ENCODE measurements around the gene JMY.

The JMY gene

DNA sequence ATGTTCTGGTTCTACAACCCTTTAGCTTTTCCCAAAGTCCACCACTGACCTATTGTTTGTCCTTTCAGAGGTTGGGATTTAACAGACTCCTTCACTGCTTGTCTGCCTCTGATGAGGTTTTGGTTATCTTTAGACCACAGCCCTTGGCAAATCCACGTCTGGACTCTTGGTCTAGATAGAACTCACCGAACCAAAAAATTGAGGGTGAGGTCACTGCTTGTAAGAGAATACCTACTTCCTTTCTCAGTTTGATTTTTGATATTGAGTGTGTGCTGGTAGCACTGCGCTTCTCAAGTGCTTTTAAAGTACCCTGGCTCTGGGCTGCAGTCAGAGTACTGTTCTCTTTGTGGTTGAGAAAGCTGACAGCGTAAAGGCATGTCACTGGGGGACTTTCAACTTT is 61.7 kb downstream of the JMY start:
- TF ChIP-seq GATA3 (IDR thresholded peaks at IDR 0.05; ENCODE audit: low read depth, low read length) = no peak
- TF ChIP-seq GATA2 (IDR thresholded peaks at IDR 0.05; ENCODE audit: low read depth, low read length) = no peak

DNA sequence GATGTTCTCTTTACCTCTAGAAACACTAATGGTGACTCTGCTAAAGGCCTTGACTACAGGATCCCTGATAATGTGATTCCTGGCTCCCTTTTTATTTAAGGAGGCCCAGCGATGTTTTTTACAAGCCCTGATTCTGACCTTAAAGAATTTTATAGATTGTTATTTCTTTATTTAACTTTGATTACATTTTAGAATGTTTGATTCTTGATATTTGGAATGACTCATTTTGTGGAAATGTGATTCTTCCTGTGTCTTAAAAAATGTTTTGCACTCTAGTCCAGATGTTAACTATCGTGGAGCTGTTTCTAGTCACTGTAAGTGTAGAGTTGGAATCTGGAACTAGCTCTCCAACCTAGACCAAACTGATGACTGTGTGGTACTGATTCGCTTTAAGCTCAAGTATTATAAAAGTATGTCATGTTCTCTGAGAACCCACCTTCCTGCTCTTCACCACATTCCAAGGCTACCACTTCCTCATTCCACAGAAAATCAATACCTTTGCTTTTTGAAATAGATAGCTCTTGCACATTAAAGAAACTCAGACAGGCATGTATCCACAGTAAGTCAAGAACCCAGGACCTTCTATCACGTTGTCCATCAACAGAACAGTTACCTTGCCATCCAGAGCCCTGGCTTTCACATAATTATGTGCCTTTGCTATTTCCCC is 65.2 kb downstream of the JMY start:
- TF ChIP-seq GATA3 (IDR thresholded peaks at IDR 0.05; ENCODE audit: low read depth, low read length) (no peak), GATA2 (IDR thresholded peaks at IDR 0.05; ENCODE audit: low read depth, low read length) (no peak)

DNA sequence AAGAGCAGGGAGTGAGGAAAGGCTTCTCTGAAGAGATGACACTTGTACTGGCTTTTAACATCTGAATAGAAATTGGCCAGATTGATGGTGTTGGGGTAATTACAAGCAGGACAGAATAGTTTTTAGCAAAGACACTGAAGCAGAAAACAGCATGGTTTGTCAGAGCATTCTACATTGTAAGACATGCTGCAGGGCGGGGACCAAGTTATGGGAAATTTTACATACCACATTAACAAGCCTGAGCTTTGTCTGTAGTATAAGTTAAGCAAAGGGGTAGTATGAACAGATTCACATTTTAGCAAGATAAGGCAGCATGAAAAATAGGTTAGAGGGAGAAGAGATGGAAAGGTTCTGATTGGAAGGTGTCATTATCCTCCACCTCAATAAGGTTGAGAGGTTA is 66.5 kb downstream of the JMY start:
- no peak for TF ChIP-seq GATA3 (IDR thresholded peaks at IDR 0.05; ENCODE audit: low read depth, low read length)
- TF ChIP-seq GATA2 (IDR thresholded peaks at IDR 0.05; ENCODE audit: low read depth, low read length) = no peak

- TF ChIP-seq GATA3 (IDR thresholded peaks at IDR 0.05; ENCODE audit: low read depth, low read length) (no peak), GATA2 (IDR thresholded peaks at IDR 0.05; ENCODE audit: low read depth, low read length) (no peak)
These were observed 69.8 kb downstream of the JMY start for GRCh38 chr5:79305706-79306105.

DNA sequence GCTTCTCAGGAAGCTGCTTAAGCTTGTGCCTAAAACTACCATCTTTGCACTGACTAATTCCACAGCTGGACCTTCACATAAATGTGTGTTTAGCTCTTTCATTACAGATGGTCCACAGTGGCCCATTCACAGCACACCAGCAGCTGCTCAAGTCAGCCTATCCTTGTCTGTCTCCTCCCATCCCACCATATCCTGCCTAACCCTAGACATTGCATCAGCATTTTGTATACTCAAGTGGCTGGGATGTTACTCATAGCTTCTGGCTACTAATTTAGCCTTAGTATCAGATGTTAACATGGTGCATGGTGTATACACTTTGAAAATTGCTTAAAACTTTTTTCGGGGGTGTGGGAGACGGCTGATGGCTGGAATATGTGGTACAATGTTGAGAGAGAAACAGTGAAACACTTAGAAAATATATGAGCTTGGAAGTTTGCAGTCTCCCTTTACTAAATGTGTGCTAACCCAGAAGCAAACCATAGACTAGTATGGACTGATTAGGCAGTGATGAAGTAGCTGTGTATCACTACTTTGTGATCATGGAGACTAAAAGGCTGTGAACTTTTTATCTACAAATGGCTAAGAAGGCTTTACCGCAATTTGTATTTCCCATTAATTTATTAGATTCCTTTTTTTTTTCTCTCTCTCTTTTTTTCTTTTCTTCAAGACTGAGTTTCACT is 83.1 kb downstream of the JMY start:
- no peak for TF ChIP-seq GATA3 (IDR thresholded peaks at IDR 0.05; ENCODE audit: low read depth, low read length)
- no peak for TF ChIP-seq GATA2 (IDR thresholded peaks at IDR 0.05; ENCODE audit: low read depth, low read length)

GRCh38 chr5:79329453-79329852 is 93.5 kb downstream of the JMY start:
- TF ChIP-seq GATA3 (IDR thresholded peaks at IDR 0.05; ENCODE audit: low read depth, low read length) = no peak
- no peak for TF ChIP-seq GATA2 (IDR thresholded peaks at IDR 0.05; ENCODE audit: low read depth, low read length)

DNA sequence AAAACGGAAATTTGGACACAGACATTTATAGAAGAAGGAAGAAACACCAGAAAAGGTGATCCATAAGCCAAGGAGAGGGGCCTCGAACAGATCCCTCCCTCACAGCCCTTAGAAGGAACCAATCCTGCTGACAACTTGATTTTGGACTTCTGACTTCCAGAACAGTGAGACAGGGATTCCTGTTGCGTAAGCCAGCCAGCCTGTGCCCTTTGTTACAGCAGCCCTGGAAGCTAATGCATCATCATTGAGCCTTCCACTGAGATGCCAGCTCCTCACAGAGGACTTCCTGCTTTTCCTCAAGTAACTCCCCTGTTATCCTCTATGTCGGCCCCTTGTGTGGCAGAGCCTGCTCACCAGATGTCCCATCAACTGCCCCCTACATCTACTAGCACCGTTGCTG is 94.1 kb downstream of the JMY start:
- TF ChIP-seq GATA3 (IDR thresholded peaks at IDR 0.05; ENCODE audit: low read depth, low read length) = no peak
- no peak for TF ChIP-seq GATA2 (IDR thresholded peaks at IDR 0.05; ENCODE audit: low read depth, low read length)

- TF ChIP-seq GATA3 (IDR thresholded peaks at IDR 0.05; ENCODE audit: low read depth, low read length) (no peak), GATA2 (IDR thresholded peaks at IDR 0.05; ENCODE audit: low read depth, low read length) (no peak)
These were observed 98.1 kb downstream of the JMY start for GRCh38 chr5:79333852-79334557.

DNA sequence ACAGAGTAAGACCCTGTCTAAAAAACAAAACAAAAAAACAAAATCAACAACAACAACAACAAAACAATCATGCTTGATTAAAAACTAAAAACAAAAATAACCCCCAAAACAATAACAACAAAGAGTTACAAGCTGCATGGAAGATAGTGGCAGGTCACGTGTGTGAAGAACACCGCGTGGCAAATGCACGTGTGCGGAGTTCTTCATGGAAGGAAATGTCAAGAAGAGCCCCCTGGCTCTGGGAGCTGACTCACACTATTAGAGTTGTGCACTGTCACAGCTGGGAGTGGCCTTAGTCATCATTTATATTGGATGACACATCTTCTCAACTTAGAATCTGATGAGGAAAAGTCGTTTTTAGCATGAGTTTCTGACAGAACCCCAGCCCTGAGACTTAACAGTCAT is 110.5 kb downstream of the JMY start:
- TF ChIP-seq GATA2 (IDR thresholded peaks at IDR 0.05; ENCODE audit: low read depth, low read length) (no peak), GATA3 (IDR thresholded peaks at IDR 0.05; ENCODE audit: low read depth, low read length) (no peak)

DNA sequence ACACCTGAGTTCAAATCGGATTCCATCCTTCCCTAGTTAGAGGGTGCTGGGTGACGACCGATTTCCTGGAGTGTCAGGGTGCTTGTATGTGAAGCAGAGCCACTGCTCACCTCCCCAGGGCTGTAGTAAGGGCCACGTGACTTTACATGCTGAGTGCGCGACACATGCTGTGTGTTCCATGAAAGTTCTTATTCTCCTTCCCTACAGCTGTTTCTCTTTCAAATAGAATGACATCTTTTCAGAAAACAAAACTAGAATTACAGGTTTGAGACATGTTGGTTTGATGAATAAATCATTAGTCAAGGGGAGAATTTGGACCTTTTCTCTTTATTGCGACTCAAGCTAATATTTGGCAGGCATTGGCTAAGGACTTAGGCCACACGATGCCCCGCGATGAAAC is 113.1 kb downstream of the JMY start:
- TF ChIP-seq GATA3 (IDR thresholded peaks at IDR 0.05; ENCODE audit: low read depth, low read length) (no peak), GATA2 (IDR thresholded peaks at IDR 0.05; ENCODE audit: low read depth, low read length) (no peak)

- TF ChIP-seq GATA3 (IDR thresholded peaks at IDR 0.05; ENCODE audit: low read depth, low read length) (no peak), GATA2 (IDR thresholded peaks at IDR 0.05; ENCODE audit: low read depth, low read length) (no peak)
These were observed 114.0 kb downstream of the JMY start for GRCh38 chr5:79349881-79350280.

GRCh38 chr5:79357398-79357797 is 121.5 kb downstream of the JMY start:
- TF ChIP-seq GATA3 (IDR thresholded peaks at IDR 0.05; ENCODE audit: low read depth, low read length) (no peak), GATA2 (IDR thresholded peaks at IDR 0.05; ENCODE audit: low read depth, low read length) (no peak)
